Neuron (in vitro differentiated cells): ENCODE results near the gene DBH.
"Not testable (repeated sequence)": the region's sequence is repeated elsewhere in the genome, so short reads cannot be mapped to it uniquely, and the experiment has no call there.

Source experiments
- H2AFZ ChIP-seq: one replicate; pipeline ENCODE4 v1.6.1; 2013; ENCODE audit warnings: low read depth, mild to moderate bottlenecking, inconsistent platforms, low read length, moderate library complexity
- H3K27me3 ChIP-seq: one replicate; pipeline ENCODE4 v1.6.1; 2013; ENCODE audit warnings: low read length; ENCODE audit not compliant: insufficient read depth
- H3K36me3 ChIP-seq: one replicate; pipeline ENCODE4 v1.6.1; 2013; ENCODE audit warnings: low read length; ENCODE audit not compliant: insufficient read depth
- H3K4me1 ChIP-seq: one replicate; pipeline ENCODE4 v1.6.1; 2013; ENCODE audit warnings: low read length; ENCODE audit not compliant: insufficient read depth
- H3K4me3 ChIP-seq: 2 replicates; pipeline ENCODE4 v1.5.1; 2013; ENCODE audit warnings: mild to moderate bottlenecking, low read length, moderate library complexity
- H3K9me3 ChIP-seq: one replicate; pipeline ENCODE4 v1.6.1; 2013; ENCODE audit warnings: low read length

DBH gene

DNA sequence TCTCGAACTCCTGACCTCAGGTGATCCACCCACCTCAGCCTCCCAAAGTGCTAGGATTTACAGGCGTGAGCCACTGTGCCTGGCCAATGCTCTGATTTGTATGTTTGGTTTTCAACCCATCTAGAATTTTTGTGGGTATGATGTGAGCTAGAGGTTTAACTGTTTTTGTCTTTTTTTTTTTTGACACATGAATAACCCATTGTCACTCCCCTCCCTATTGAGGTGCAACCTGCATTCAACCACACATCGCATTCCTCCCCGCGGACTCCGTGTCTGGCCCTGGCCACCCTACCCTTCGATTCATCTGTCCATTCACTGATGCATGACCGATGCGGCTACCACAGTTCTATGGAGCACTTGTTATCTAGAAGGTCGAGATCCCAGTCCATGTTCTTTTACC lies 17.4 kb upstream of the DBH start:
- Histone ChIP-seq H2AFZ (no peak overlapping the region), H3K4me1 (peaks cover 9% of the 10 kb centered on the region), H3K9me3 (no peaks in the 10 kb centered on the region), H3K36me3 (no peaks in the 10 kb centered on the region), H3K27me3 (peaks cover 30% of the 10 kb centered on the region), H3K4me3 (no peak overlapping the region)

DNA sequence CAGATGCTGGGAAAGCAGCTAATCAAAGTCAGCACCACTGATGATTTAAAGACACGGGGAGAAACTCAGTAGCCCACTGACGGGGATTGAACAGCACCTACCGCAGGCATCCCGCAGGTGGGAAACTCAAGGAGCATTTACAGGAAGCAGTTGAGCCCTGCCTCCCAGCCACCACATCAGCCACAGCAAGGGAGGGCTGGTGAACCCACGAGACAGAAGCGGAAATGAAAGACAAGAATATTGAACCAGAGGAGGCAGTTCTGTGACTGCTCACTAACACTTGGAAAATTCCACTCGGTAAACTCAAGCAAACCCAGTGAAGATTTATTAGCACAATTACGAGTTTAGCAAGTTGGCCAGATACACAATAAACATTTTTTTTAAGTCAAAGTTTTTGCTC lies 16.4 kb upstream of the DBH start:
- no peak overlapping the region for H3K4me3 ChIP-seq
- peaks cover 27% of the 10 kb centered on the region for H3K27me3 ChIP-seq
- H3K36me3 ChIP-seq: no peaks in the 10 kb centered on the region
- H2AFZ ChIP-seq: no peak overlapping the region
- peaks cover under 1% of the 10 kb centered on the region for H3K4me1 ChIP-seq
- no peaks in the 10 kb centered on the region for H3K9me3 ChIP-seq

DNA sequence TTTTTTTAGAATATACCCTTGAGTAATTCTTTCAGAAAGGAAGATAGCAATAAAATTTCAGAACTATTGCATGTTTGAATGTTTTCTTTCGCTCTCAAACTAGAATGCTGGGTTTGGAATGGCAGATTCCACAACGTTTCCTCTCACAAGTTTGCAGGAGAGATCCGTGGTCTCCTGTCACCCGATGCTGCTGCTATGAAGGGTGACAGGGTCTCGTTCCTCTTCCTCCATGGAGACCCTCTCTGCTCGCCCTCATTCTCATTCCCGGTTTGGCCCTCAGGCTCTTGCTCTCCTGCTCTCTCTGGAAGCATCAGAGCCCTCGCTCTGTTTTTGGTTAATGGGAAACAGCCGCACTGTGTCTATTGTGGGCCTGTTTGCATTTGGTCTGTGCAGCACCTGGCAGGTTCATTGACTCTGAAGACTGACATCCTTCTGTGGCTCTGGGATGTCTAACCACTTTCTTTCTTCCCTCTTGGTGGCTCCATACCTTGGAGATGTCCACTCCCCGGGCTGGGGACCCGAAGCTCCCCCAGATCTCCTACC lies 14.4 kb upstream of the DBH start:
- Histone ChIP-seq H3K4me3 (no peak overlapping the region), H2AFZ (no peak overlapping the region), H3K27me3 (peaks cover 20% of the 10 kb centered on the region), H3K9me3 (peaks cover 2% of the 10 kb centered on the region), H3K36me3 (no peaks in the 10 kb centered on the region), H3K4me1 (no peaks in the 10 kb centered on the region)

DNA sequence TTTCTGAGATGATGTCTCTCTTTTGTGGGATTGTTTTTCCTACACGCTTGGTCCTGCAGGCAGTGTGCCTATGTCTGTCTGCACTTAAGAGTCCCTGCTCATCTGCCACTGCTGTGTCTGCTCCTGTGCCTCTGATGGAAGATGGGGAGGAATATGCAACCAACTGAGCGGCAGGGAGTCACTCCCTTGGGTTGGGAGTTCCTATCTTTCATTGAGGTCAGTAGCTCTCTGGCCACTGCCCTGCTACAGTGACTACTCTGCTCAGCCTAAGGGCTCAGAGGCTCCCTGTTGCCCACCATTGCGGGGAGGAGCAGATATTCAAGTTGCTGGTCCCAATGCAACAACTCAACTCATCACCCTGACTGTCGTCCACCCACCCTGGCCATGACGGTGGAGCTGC lies 13.6 kb upstream of the DBH start:
- peaks cover 2% of the 10 kb centered on the region for H3K9me3 ChIP-seq
- no peaks in the 10 kb centered on the region for H3K36me3 ChIP-seq
- H3K4me3 ChIP-seq: no peak overlapping the region
- no peaks in the 10 kb centered on the region for H3K4me1 ChIP-seq
- H3K27me3 ChIP-seq: peaks cover 16% of the 10 kb centered on the region
- H2AFZ ChIP-seq: no peak overlapping the region

DNA sequence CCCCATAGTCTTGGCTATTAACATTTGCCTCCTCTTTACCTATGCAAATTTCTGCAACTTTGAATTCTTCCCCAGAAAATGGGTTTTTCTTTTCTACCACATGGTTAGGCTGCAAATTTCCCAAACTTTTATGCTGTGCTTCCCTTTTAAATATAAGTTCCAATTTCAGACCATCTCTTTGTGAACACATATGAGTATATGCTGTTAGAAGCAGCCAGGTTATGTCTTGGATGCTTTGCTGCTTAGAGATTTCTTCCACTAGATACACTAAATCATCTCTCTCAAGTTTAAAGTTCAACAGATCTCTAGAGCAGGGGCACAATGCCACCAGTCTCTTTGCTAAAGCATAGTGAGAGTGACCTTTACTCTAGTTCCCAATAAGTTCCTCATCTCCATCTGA lies 10.2 kb upstream of the DBH start:
- H3K4me1 ChIP-seq, H2AFZ ChIP-seq, H3K4me3 ChIP-seq, H3K36me3 ChIP-seq, H3K27me3 ChIP-seq, H3K9me3 ChIP-seq: not testable (repeated sequence)

DNA sequence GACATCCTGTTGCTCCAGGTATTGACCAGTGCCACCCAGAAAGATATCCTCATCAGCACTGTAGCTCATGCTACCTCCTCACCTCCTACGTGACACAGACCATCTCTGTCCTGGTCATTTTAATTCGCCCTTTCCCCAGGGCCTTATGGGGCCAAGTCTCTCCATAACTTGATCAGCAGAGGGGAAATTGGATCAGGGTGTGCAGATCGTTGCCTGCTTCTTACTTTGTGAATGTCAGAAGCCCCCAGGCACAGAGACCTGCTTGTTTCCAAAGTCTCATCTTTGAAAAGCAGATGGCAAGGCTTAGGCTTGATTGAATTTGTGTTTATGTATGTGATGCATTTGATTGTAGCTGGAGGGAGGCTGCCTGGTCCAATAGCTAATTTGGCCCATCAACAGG lies 8.8 kb upstream of the DBH start:
- Histone ChIP-seq H3K36me3 (no peaks in the 10 kb centered on the region), H2AFZ (no peak overlapping the region), H3K4me3 (no peak overlapping the region), H3K9me3 (peaks cover 2% of the 10 kb centered on the region), H3K27me3 (peaks cover 2% of the 10 kb centered on the region), H3K4me1 (no peaks in the 10 kb centered on the region)

DNA sequence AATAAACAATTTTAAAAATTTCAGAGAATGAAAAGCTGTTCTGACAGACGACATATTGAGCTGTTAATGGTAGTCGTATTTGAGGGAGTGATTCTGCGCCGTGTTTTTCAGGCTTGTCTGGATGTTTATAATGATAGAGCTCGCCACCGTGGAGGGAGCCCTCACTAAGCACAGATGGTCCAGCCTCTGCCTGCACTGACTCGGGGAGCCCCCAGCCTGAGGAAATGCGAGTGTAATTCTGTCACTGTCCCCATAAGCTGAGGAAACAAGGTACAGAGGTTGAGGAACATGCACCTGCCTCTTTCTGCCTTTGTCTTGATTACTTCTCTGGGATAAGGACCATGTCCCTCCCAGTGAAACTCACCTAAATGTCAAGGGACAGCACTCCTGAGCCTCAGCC lies 7.4 kb upstream of the DBH start:
- Histone ChIP-seq H2AFZ (no peak overlapping the region), H3K27me3 (no peaks in the 10 kb centered on the region), H3K36me3 (no peaks in the 10 kb centered on the region), H3K4me1 (peaks cover 12% of the 10 kb centered on the region), H3K9me3 (peaks cover 2% of the 10 kb centered on the region), H3K4me3 (no peak overlapping the region)

DNA sequence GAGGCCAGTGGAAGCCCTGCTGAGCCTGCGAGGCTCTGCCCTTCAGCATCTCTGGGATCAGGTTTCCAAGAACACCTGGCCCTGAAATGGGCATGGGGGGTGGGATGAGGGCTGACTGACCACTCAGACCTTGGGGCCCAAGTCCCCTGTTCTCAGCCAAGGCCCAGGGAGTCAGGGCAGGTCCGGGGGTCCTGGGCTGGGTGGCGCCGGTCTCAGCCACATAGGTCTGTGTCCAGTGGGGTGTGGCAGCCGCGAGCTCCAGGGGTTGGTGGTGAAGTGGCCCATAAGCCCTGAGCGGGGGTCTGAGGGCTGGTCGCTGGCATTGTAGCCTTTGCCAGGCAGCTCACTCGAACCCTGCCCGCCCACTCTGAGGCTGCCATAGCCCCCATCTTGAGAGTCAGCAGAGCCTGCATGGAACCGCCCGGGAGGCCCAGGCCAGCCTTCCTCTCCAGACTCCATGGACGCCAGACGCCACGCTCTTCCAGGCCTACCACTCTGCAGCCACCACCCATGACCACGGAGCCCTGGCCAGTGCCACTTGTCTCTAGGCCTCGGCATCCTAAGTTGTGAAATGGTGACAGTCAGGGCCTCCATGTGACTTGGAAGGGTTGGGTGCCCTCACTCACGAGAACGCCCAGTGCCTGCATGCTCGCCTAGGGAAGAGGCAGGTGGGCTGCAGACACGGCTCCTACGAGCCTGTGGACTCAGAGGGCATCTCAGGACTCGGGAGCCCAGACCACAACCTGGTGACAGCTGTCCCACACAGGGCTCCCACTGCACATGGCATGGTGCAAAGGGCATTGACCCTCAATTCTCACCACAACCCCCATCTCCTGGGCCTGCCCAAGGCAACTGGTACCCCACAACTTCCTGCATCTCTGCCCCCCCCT lies 6.7 kb upstream of the DBH start:
- H3K4me3 ChIP-seq: no peak overlapping the region
- H3K4me1 ChIP-seq: peaks cover 19% of the 10 kb centered on the region
- H2AFZ ChIP-seq: no peak overlapping the region
- H3K9me3 ChIP-seq: peaks cover 2% of the 10 kb centered on the region
- no peaks in the 10 kb centered on the region for H3K36me3 ChIP-seq
- H3K27me3 ChIP-seq: no peaks in the 10 kb centered on the region

DNA sequence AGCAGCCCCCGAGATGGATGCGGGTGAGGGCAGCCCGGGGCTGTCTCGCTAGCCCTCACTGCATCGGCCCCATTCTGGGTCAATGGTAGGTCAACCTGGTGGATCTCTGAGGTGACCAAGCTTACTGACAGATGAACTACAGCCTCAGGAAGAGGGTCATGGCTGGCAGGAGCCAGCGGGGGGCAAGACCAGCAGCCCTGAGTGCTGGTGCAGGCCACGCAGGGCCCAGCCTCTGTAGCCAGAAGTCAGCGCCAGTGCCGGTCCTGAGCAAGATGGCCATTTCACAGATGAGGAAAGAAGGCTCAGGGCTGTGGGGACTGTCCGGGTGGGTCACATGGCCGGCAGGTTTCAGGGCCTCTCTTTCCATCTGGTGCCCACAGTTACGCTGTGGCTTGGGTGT lies 5.1 kb upstream of the DBH start:
- Histone ChIP-seq H3K36me3 (no peaks in the 10 kb centered on the region), H3K27me3 (no peaks in the 10 kb centered on the region), H2AFZ (no peak overlapping the region), H3K4me3 (no peak overlapping the region), H3K4me1 (peaks cover 27% of the 10 kb centered on the region), H3K9me3 (no peaks in the 10 kb centered on the region)

DNA sequence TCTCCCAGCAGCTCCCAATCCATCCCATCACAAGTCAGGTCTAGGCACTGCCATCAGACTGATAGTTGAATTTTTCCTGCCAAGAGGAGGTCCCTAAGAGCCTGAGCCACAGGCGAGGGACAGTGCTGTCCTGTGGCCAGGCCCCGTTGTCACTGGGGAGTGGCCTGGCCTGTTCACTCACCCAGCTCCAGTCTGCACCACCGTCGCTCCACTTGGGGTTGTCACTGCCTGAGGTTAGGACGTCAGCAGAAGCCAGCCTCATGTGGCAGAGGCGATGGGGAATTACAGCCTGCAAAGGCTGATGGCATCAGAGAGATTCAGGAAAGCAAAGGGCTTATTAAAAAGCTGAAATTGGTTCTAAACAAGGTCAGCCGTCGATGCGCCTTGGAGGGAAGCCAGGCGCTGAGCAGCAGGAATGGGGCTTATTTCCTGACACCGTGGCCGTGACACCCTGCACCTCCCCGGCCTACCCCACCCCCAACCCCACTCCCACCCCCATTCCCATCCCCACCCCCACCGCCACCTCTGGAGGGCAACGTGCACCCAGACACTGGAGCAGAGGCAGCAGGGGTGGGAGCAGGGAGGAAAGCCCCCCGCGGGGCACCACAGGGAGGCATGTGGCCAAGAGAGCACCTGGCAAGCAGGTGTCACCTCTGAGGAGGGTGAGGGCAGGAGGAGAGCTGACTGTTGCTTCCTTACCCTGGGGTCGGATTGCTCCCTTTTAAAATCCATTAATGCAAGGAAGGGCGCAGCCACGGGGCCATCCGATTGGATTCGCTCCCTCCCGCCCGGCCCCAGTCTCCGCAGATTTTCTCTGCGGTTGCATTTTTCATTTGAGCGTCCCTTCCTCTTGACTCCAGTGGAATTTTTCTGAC lies 3.1 kb upstream of the DBH start:
- no peaks in the 10 kb centered on the region for H3K27me3 ChIP-seq

DNA sequence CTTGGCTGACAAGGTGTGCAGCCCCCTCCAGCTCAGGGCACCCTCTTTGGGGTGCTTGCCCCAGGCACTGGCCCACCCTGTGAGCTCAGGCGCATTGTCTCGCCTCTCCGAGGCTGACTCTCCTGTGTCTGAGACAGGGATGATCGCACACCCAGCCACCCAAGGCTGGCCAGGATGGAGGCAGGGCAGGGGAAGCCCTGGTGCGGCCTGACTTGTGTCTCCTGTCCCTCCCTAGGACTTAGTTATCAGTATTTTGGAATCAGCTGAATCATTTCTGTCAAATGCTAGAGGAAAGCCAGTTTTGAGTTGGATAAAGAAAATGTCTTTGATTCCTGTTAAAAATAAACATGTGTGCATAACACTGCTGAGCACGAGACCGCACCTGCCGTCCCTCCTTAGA lies 2.5 kb upstream of the DBH start:
- Histone ChIP-seq H3K36me3 (no peaks in the 10 kb centered on the region), H3K4me1 (peaks cover 38% of the 10 kb centered on the region), H2AFZ (no peak overlapping the region), H3K4me3 (no peak overlapping the region), H3K9me3 (no peaks in the 10 kb centered on the region), H3K27me3 (no peaks in the 10 kb centered on the region)

More for the DNA sequence above, 3.1 kb upstream of the DBH start:
- Histone ChIP-seq H3K4me1 (peaks cover 36% of the 10 kb centered on the region), H3K4me3 (no peak overlapping the region), H3K36me3 (no peaks in the 10 kb centered on the region), H2AFZ (no peak overlapping the region), H3K9me3 (no peaks in the 10 kb centered on the region)

DNA sequence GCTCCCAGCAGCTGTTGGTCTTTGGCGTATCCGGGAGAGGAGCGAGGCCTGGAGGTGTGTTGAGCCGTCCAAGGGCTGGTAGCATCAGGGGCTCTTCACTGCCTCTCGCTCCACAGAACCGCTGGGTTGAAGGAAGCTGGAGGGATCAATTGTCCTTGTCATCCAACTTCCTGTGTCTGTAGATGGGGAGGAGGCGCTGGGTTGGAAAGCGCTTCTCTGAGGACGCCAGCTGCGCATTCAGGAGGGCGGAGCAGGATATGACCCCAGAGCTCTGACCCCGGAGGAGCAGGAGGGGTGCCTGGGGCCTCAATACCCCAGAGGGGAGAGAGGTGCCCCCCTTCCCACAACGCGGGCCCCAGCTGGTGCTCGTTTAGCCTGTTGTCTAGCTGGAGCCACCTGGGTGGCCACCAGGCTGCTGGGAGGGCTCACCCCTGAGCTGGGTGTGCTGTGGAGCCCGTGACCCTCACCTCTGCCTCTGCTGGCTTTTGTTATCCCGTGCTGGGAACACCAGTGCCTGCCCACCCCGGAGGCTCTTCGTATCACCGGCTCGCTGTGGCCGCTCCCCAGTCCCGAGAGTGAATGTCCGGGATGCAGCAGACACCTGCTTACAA lies 2.0 kb upstream of the DBH start:
- Histone ChIP-seq H3K36me3 (no peaks in the 10 kb centered on the region), H2AFZ (no peak overlapping the region), H3K9me3 (no peaks in the 10 kb centered on the region), H3K4me3 (no peak overlapping the region), H3K4me1 (peaks cover 38% of the 10 kb centered on the region), H3K27me3 (no peaks in the 10 kb centered on the region)

DNA sequence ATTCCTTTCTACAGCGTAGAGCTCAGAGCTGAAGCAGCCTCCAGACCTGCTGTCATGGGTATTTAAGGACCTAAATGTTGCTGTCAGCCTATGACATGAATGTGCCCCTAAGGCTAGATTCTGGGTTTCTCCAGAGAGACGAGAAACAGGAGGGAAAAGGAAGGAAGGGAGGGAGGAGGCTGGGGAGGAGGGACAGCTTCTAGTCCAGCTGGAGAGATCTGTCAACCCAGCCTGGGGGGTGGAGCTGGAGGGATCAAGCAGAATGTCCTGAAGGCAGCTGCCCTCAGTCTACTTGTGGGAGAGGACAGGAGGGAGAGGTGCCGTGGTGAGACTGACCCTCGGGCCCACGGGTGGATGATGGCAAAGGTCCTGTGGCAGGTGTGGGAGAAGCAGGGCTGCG lies 1.1 kb upstream of the DBH start:
- Histone ChIP-seq H3K4me1 (peaks cover 38% of the 10 kb centered on the region), H2AFZ (no peak overlapping the region), H3K36me3 (no peaks in the 10 kb centered on the region), H3K27me3 (no peaks in the 10 kb centered on the region), H3K4me3 (no peak overlapping the region), H3K9me3 (no peaks in the 10 kb centered on the region)
